ENCODE data around the gene FAIM. TPM values are rescaled to one million over a fixed set of nuclear protein-coding genes. Genes with fewer than 3 reads are reported as not detected.
"Not testable (repeated sequence)": the region's sequence is repeated elsewhere in the genome, so short reads cannot be mapped to it uniquely, and the experiment has no call there.

FAIM gene, protein sequence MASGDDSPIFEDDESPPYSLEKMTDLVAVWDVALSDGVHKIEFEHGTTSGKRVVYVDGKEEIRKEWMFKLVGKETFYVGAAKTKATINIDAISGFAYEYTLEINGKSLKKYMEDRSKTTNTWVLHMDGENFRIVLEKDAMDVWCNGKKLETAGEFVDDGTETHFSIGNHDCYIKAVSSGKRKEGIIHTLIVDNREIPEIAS
- 21.9 and 27.6 TPM in 2 replicates for total RNA-seq (2014; rRNA removed; shearing (Covaris generic))

DNA sequence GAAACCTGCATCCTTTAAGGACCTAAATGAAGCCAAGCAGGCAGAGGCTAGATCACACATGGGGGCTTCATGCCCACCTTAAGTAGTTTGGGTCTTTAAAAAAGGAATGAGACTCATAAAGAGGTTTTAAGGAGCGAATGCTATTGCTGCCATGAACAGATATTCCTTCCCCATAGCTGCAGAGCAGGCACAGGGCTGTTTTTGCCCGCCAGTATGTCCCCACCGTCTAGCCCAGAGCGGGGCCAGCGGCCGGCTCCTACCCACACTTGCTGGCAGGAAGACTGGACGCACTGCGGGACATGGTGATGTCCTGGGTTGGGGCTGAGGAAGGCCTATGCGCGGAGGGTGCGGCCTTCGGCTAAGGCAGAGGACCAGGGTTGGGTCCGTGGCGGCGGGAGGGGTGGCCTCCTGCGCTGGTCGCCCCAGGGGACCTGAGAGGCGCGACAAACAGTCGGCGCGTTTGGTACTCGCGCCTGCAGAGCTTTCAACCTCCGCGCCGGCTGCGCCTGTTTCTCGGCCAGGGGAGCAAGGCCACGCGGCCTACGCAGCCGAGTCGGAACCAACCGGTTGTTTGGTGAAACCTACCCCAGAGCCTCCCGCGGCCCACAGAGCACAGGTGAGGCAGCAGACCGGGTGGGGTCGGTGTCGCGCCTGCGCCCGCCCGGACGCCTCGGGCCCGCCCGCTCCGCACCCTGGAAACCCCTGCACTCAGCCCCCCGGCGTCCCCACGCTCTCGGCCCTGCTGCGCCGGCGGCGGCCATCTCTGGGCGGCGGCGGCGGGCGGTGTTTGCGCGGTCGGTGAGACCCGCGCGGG, at the start of gene FAIM:
Gene FAIM (plus strand): TSS at position 450 of the 814 bp plus-strand sequence. CDS start 10,956 bp downstream, outside the sequence.
- peak; percentile 46 for DNase-seq (ENCODE audit: low spot score)

DNA sequence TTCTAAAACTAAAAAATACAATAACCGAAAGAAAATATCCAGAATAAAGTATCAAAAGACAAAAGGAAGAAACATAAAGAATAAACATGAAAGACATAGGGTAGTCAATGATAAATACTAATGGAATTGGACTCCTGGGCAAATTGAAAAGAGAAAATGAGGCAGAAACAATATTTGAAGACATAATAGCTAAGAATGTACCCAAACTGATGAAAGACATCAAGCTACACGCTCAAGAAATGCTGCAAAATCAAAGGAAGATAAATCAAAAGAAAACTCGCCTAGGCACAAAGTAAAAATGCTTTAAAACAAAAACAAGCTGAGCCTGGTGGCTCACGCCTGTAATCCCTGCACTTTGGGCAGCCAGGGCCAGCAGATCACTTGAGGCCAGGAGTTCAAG, 49.4 kb upstream of the FAIM start:
- DNase-seq (ENCODE audit: low spot score): no peak

- DNase-seq (ENCODE audit: low spot score): no peak
Observed at GRCh38 chr3:138560501-138560900, 48.1 kb upstream of the FAIM start.

- DNase-seq (ENCODE audit: low spot score): not testable (repeated sequence)
Observed at GRCh38 chr3:138562902-138563301, 45.7 kb upstream of the FAIM start.

DNA sequence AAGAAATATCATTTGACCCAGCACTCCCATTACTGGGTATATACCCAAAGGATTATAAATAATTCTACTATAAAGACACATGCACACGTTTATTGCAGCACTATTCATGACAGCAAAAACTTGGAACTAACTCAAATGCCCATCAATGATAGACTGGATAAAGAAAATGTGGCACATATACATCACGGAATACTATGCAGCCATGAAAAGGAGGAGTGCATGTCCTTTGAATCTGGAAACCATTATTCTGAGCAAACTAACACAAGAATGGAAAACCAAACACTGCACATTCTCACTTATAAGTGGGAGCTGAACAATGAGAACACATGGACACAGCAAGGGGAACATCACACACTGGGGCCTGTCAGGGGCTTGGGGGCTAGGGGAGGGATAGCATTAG, 42.3 kb upstream of the FAIM start:
- not testable (repeated sequence) for DNase-seq (ENCODE audit: low spot score)

GRCh38 chr3:138567403-138567802, 41.2 kb upstream of the FAIM start:
- DNase-seq (ENCODE audit: low spot score): no peak

GRCh38 chr3:138569090-138569489, 39.5 kb upstream of the FAIM start:
- peak; percentile 27 for DNase-seq (ENCODE audit: low spot score)

DNA sequence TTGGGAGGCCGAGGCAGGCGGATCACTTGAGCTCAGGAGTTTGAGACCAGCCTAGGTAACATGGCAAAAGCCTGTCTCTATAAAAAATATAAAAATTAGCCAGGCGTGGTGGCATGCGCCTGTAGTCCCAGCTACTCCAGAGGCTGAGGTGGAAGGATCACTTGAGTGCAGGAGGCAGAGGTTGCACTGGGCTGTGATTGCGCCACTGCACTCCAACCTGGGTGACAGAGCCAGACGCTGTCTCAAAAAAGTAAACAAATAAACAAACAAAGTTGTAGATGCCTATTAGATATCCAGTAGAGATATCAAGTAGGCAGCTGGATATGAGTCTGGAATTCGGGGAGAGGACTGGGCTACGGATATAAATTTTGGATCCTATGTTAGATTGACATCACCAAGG, 38.9 kb upstream of the FAIM start:
- not testable (repeated sequence) for DNase-seq (ENCODE audit: low spot score)

GRCh38 chr3:138573138-138573537, 35.4 kb upstream of the FAIM start:
- DNase-seq (ENCODE audit: low spot score): no peak

DNA sequence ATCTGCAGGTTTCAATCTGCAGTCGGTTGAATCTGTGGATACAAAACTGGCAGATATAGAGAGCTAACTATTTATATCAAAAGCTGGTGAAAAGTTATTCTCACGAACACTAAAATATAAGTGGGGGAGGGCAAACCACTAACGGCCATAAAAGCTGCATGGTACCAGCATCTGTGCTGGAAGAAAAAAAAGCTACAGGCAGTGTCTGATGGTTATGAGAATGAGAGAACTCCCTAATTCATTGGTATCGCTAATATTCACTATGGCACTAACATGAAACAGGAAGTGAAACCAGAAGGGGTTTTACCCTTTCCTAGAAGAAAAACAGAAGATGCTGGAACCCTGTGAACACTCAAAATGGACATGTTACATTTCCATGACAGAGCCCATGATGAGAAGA, 30.4 kb upstream of the FAIM start:
- no peak for DNase-seq (ENCODE audit: low spot score)

- DNase-seq (ENCODE audit: low spot score): no peak
Observed at GRCh38 chr3:138578961-138579574, 29.5 kb upstream of the FAIM start.

DNA sequence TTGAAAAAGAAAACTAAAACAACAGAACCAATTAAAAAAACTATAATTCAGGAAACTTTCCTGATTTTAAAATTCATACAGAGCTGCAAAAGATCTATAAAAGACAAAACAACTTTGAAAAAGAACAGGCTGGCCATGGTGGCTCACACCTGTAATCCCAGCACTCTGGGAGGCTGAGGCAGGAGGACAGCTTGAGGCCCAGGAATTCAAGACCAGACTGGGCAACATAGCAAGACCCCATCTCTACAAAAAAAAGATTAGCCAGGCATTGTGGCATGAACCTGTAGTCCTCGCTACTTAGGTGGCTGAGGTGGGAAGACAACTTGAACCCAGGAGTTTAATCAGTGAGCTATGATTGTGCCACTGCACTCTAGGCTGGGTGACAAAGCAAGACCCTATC, 21.2 kb upstream of the FAIM start:
- DNase-seq (ENCODE audit: low spot score): no peak

- DNase-seq (ENCODE audit: low spot score): no peak
Observed at GRCh38 chr3:138588445-138588844, 20.1 kb upstream of the FAIM start.

GRCh38 chr3:138591392-138591791, 17.2 kb upstream of the FAIM start:
- no peak for DNase-seq (ENCODE audit: low spot score)

DNA sequence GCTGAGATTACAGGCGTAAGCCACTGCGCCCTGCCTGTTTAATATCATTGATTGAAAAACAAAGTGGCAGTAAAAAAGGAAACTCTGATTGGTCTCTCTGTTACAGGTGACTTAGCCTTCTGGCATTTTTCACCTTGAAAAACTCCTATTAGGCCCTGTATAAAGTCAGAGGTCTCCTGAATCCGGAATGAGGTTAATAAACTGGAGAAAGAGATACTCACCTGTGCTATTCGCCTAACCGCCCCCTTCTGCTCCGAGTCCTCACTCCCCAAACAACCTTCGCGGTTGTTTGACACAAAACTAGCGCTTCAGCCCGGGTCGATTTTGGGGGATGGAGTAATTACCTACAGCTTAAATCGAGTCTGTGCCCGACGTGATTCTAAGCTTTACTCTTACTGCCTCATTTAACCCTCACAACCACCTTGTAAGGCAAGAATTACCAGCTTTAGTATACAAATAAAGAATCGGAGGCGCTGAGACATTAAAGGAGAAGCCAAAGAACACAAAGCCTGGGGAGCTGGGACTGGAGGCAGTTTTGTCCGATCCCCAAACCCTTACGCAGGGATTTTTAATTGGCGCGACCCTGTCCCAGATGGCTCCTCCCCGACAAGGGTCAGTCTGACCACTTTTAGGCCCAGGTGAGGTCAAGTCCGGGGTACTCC, 15.0 kb upstream of the FAIM start:
- no peak for DNase-seq (ENCODE audit: low spot score)

GRCh38 chr3:138594150-138594934, 14.2 kb upstream of the FAIM start, which contains the start of gene CEP70:
Gene CEP70, minus strand, starts transcription at chr3:138594260. Its CDS starts 21,333 bp downstream, at chr3:138572927.
- DNase-seq (ENCODE audit: low spot score): peak; percentile 92

GRCh38 chr3:138594935-138595610, 13.5 kb upstream of the FAIM start:
- DNase-seq (ENCODE audit: low spot score): no peak

- DNase-seq (ENCODE audit: low spot score): not testable (repeated sequence)
Observed at GRCh38 chr3:138597186-138597976, 11.2 kb upstream of the FAIM start.

- DNase-seq (ENCODE audit: low spot score): no peak
Observed at GRCh38 chr3:138598534-138598933, 10.0 kb upstream of the FAIM start.

All from A172 (cell line).